NK-92 treated with Interleukin-12 subunit alpha and Interleukin-12 subunit beta, amount 100 ng/mL, for 24 hours (cell line): ENCODE data around the gene METTL25B.

ENCODE experiments used
- DNase-seq: peaks from one replicate; lab custom pipeline; 2025; lab: John Stamatoyannopoulos, UW

METTL25B gene

GRCh38 chr1:156727926-156728598 lies at the start of gene METTL25B:
Gene METTL25B, plus strand, starts transcription at chr1:156728469. Its CDS starts 636 bp downstream, at chr1:156729105.
- DNase-seq, result peak; percentile 85

DNA sequence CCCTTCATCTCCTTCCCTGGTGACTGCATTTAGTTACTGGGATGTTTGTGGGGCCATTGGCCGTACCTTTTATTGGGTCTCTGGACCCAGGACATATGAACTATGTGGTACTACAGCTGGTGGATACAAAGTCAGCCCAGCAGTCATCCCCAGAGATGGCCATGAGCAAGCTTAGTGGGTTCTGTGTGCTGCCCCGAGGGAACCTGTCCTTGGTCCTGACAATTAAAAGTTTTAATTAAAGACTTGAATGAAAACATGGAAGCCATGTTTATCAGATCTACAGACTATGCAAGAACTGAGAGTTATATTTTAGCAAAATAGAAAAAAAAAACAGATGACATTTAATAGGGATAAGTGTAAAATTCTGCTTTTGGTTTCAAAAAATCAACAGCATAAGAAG lies 48.2 kb upstream of the METTL25B start:
- no peak for DNase-seq

- DNase-seq, result no peak
These were observed 46.9 kb upstream of the METTL25B start for GRCh38 chr1:156681196-156681960.

DNA sequence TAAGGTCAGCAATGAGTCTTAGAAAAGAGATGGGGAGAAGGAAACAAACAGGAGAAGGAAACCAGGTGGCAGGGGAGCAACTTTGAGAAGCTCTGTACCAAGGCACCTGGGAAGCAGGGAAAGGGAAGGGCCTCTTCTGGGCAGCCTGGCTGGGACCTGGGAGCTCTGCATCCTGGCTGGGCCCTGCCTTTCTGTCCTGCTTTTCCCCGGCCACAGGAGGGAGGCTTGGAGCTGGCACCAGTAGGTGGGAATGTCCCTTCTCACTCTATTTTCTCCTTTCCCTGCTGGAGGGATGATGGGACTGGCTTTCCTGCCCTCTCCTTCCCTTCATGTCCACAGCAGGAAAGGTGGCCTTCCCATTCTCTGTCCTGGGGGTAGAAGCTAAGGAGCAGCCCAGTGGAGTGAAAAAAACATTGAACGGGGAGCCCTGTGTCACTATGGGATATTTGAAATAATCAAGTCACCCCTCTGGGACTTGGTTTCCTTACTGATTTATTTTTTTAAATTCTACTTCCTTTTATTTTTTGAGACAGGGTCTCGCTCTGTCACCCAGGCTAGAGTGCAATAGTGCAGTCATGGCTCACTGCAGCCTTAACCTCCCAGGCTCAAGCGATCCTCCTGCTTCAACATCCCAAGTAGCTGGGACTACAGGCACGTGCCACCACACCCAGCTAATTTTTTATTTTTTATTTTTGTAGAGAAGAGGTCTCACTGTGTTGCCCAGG lies 45.9 kb upstream of the METTL25B start:
- no peak for DNase-seq

DNA sequence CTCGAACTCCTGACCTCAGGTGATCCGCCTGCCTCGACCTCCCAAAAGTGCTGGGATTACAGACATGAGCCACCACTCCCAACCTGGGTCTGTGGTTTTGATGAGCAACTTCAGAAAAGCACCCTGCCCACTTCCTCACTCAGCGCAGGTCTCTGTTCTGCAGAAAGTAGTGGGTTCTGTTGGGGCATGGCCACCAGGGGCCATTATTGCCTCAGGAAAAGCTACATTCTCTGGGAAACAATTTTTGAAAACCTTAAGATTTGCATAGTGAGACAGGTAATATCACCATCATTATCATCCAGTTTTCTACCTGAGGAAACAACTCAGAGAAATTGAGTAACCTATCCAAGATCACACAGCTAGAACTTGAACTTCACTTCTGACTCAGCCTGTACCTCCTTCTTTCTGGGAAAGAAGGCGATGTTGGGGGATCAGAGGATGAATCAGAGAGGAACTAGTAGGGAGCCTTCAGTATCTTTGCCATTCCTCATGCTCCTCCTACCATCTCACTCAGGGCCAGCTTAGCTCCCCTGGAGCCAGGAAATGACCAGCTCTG lies 44.0 kb upstream of the METTL25B start:
- peak; percentile 25 for DNase-seq

- DNase-seq, result peak; percentile 56
These were observed 39.0 kb upstream of the METTL25B start for GRCh38 chr1:156689035-156689952.

- DNase-seq, result no peak
These were observed 38.2 kb upstream of the METTL25B start for GRCh38 chr1:156689953-156690674.

DNA sequence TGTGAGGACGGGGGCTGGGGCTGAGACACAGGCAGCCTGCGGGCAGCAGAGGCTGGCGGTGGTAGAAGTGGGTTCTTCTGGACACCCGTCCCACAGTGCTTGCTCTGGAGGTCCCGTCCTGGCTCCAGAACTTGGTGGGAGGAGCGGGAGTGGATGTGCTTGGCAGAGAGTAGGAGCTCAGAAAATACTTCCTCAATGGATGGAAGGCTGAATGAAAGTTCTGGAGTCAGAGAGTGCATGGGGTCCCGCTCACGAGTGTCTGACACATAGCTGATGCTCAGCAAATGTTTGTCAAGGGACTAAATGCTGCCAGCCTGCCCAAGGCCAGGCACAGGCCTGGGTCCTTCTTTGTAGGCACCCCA lies 37.6 kb upstream of the METTL25B start:
- DNase-seq, result no peak

DNA sequence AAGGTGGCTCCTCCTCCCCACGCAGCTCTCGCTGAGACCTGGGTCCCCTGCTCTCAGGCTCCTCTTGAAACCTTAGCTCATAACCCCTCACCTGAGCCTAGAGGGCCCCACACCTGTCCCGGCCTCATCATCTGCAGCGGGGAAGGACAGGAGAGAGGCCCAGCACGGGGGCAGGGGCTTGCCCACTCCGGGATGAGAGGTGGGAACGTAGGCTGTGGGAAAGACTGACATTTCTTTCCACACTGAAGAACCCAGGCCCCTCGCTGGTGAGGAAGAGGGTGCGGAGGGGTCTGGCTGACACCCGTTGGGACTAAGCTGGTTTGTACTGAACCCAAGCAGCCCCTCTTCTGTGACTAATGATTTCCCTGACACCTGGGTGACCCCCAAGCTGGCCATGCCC lies 37.1 kb upstream of the METTL25B start:
- no peak for DNase-seq

- no peak for DNase-seq
These were observed 36.4 kb upstream of the METTL25B start for GRCh38 chr1:156691665-156692440.

DNA sequence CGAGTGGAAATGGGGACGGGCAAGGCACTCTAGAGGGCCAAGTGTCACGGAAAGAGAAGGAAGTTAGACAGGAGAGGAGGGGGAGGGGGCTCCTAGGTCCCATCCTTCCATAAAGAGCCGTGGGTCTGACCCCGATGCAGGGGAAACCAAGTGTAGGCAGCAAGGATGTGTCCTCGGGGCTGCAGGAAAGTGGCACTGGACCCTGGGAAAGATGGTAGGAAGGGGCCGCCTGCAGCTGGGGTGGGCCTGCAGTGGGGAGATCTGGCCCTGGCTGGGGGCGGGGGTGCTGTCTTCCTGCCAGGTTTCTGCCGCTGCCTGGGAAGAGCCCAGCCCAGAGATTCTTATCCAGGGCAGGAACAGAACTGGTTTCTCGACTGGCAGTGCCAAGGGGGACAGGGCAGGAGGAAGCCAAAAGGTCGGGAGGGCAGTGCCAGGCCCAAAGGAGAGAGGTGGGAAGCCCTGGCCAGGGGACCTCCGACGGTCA lies 35.8 kb upstream of the METTL25B start:
- no peak for DNase-seq

DNA sequence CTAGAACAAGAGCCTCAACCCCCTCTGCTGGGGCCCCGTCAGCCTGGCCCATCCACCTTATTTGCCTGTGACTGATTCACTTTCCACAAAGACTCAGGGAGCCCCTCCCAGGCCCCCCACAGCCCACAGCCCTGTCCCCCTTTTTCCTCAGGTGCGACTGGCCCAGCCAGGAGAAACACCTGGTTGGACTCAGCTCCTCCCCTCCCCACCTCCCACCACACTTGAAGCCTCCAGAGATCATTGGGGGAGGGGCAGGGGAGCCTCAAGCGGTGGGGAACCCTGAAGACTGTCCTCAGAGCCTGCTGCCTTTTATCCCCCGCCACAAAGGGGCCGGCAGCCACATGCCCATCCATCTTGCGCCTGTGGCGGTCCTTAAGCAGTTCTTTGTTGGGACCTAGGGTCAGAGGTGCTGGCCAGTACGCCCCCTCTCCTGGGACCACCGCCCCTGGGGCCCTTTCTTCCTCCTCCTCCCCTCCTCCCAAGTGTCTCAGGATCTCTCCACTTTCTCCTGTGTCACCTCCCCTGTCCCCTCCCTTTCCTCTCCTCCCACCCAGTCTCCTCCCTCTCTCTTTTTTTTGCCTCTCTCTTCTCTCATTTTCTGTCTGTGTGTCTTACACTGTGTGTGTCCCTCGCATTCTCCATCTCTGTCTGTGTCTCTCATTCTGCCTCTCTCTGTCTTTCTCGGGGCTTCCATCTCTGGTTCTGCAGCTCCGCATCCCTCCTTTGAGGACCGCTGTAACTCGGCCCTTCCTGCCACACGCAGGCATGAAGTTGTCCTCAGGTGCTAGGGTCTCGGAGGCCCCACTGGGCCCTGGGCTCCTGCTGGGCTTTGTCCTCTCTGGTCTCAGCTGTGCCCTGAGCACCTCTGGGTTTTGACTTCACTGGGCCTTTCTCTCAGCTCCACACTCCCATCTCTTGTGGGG lies 35.1 kb upstream of the METTL25B start:
- no peak for DNase-seq

DNA sequence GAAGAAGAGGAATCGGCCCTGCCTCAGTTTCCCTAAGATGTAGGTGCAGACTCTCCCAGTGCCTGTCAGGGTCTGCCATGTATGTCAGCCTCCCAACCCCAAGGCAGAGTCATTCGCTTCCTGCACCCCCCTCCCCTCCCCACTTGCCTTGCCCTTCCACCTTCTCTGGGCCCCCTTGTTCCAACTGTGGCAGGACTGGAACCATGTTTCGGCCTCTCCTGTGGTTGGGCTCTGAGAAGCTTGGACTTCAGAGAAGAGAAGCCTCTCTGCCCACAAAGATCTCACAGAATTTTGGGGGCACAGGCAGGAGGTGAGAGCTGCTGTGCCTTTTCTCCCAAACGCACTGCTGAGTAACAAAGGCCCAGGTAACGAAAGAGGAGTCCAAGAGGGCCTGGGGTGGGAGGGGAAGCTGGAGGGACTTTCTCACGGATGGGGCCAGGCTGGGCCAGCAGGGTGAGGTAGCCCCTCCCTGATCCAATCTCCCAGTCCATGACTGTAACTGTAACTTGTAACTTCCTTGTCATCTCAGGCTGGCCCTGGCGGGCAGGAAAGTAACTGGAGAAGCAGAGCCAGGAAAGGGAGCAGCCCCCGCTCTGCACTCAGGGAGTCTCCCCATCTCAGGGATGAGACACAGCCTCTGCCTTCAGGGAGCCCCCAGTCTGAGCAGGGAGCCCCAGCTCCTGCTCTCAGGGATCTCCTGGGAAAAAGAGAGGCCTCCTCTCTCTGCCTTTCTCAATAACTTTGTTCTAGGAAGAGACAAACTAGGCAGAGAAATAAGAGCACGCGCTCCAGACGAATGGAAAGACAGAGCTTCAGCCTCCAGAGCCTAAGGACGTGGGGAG lies 34.2 kb upstream of the METTL25B start:
- no peak for DNase-seq

DNA sequence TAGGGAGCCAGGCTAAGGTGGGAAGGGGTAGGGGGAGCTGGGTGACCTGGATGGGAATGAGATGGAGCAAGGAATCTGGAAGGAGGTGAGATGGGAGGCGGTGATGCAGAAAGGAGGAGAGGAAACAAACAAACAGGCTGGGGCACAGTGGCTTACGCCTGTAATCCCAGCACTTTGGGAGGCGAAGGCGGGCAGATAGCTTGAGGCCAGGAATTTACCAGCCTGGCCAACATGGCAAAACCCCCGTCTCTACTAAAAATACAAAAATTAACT lies 33.6 kb upstream of the METTL25B start:
- no peak for DNase-seq

- no peak for DNase-seq
These were observed 31.5 kb upstream of the METTL25B start for GRCh38 chr1:156696755-156697154.

GRCh38 chr1:156697481-156697880 lies 30.8 kb upstream of the METTL25B start:
- no peak for DNase-seq

DNA sequence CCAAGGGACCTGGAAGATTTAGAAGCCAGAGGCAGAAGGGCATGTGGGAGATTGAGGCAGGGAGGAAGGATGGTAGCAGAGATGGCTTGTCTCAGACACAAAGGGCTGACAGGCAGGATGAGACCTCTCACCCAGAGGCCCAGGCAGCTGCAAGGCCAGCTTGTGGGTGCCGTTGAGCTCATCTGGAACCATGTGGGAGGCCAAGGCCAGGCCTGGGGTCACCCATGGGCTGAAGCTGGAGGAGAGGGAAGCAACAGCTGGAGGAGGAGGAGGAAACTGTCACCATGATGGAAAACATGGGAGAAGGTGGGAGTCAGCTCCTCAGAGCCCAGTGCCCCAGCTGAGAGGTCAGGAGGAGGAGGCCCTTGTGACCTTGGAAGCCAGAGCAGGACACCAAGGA lies 29.3 kb upstream of the METTL25B start:
- no peak for DNase-seq
